Thyroid gland (tissue), 4 donors: ENCODE results near the gene MPDU1. TPM values are rescaled to one million over a fixed set of nuclear protein-coding genes. Genes with fewer than 3 reads are reported as not detected.

Source experiments
- DNase-seq, 2 donors: peaks; one replicate each; pipeline ENCODE4 v3.0.0-alpha.2; 2019
- H3K27ac ChIP-seq, 3 donors: fragments of 200-600 bp; sonication (generic); 1 replicate in 2 of 3; 2 replicates in 1 of 3; pipeline ENCODE4 v1.5.1; 2016 to 2019; ENCODE audit warnings: mild to moderate bottlenecking in 1 of 3, moderate library complexity in 1 of 3
- H3K27me3 ChIP-seq: fragments of 200-600 bp; sonication (generic); one replicate; pipeline ENCODE4 v1.5.1; 2019
- H3K36me3 ChIP-seq, 2 donors: fragments of 200-600 bp; sonication (generic); one replicate each; pipeline ENCODE4 v1.5.1; 2016 to 2019
- H3K4me1 ChIP-seq, 2 donors: fragments of 200-600 bp; sonication (generic); one replicate each; pipeline ENCODE4 v1.5.1; 2017 to 2019
- H3K4me3 ChIP-seq, 3 donors: fragments of 200-600 bp; sonication (generic); replicated peaks in 1 of 3; 1 replicate in 2 of 3; 2 replicates in 1 of 3; pipeline ENCODE4 v1.5.1; 2016; ENCODE audit warnings: mild to moderate bottlenecking in 1 of 3
- H3K9me3 ChIP-seq: fragments of 200-600 bp; sonication (generic); one replicate; pipeline ENCODE4 v1.5.1; 2017
- POLR2A ChIP-seq, 2 donors: fragments of 450-650 bp; IDR thresholded peaks; one replicate each; pipeline ENCODE4 v1.6.1; 2017; ENCODE audit warnings: antibody characterized with exemption in 2 of 2, mild to moderate bottlenecking in 2 of 2, moderate library complexity in 1 of 2
- WGBS, 2 donors: methylation state at CpG; one replicate each; pipeline ENCODE4 v1.1.5; 2017; 5-methylcytosine and 5-hydroxymethylcytosine counted together
- intact Hi-C: fragments of 100-400 bp; cut with DNase I; formaldehyde crosslinking; loops from one replicate; pipeline ENCODE4 v1.15.1; 2023
- total RNA-seq, 4 donors: library from RNA; depleted of rRNA; stranded (reverse); fragments of >200 nt; gene quantifications; one replicate each; pipeline ENCODE4 v1.2.3, GENCODE V29; 2016
- TF ChIP-seq, protein P1 (sequence below), 6 experiments: fragments of 200-600 bp in 3 of 6; fragments of 450-650 bp in 3 of 6; sonication (generic) in 3 of 6; IDR thresholded peaks; one replicate each; pipeline ENCODE4 v1.5.1; 2016 to 2019; ENCODE audit warnings: antibody characterized with exemption in 6 of 6, mild to moderate bottlenecking in 2 of 6, inconsistent platforms in 1 of 6, moderate library complexity in 1 of 6

MPDU1 gene
- total RNA-seq, 4 donors from 2014 or later = 88.8 to 250 (median 164) TPM

DNA sequence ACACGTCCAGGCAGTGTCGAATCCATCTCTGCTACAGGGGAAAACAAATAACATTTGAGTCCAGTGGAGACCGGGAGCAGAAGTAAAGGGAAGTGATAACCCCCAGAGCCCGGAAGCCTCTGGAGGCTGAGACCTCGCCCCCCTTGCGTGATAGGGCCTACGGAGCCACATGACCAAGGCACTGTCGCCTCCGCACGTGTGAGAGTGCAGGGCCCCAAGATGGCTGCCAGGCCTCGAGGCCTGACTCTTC is 11.4 kb upstream of the MPDU1 start:
- no peaks in the 10 kb centered on the region for H3K9me3 ChIP-seq
- H3K27me3 ChIP-seq = no peaks in the 10 kb centered on the region
- TF ChIP-seq, protein P1, sequence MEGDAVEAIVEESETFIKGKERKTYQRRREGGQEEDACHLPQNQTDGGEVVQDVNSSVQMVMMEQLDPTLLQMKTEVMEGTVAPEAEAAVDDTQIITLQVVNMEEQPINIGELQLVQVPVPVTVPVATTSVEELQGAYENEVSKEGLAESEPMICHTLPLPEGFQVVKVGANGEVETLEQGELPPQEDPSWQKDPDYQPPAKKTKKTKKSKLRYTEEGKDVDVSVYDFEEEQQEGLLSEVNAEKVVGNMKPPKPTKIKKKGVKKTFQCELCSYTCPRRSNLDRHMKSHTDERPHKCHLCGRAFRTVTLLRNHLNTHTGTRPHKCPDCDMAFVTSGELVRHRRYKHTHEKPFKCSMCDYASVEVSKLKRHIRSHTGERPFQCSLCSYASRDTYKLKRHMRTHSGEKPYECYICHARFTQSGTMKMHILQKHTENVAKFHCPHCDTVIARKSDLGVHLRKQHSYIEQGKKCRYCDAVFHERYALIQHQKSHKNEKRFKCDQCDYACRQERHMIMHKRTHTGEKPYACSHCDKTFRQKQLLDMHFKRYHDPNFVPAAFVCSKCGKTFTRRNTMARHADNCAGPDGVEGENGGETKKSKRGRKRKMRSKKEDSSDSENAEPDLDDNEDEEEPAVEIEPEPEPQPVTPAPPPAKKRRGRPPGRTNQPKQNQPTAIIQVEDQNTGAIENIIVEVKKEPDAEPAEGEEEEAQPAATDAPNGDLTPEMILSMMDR (IDR thresholded peaks at IDR 0.05) = no peak
- TF ChIP-seq POLR2A (IDR thresholded peaks at IDR 0.05) = no peak
- 0 to 1% methylated on average over 10 to 11 of the region's 11 CpGs for WGBS, 2 donors
- intact Hi-C loops = loop anchor here (5.0 kb wide), 1 partner anchor 115 kb away; the partner anchor contains the start of genes TP53 and WRAP53
- DNase-seq = peak in 1 of 2 donors; percentile 99
- H3K36me3 ChIP-seq = peaks cover 44 to 50% of the 10 kb centered on the region in 2 donors
- H3K27ac ChIP-seq = peak overlapping the region; percentile 69 to 85 (median 78)
- peaks cover 16 to 26% of the 10 kb centered on the region in 2 donors for H3K4me1 ChIP-seq
- peak overlapping the region in 2 of 3 donors; percentile 9 to 18 for H3K4me3 ChIP-seq

DNA sequence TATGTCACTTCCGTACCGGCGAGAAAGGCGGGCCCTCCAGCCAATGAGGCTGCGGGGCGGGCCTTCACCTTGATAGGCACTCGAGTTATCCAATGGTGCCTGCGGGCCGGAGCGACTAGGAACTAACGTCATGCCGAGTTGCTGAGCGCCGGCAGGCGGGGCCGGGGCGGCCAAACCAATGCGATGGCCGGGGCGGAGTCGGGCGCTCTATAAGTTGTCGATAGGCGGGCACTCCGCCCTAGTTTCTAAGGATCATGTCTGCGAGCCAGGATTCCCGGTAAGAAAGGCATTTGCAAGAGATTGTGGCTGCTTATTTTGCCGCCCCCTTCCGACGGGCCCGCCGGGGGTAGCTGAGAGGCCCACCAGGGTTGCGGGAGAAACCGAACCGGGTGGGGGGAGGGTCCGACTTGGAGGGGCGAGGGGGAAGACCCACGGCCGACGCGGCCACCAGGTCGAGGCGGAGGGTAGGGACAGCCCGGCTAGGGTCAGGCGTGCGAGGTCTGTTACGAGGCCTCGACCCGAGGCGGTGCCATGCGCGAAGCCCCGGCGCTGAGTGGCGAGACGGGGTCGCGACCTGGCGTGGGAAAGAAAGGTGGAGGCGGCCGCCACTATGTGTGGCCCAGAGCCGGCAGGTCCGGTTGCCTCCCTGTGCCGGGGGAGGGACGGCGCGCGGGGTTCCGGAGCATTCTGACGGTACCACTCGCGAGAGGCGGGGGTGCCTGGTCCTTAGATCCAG is 10.9 kb upstream of the MPDU1 start:
- H3K4me1 ChIP-seq = peaks cover 16 to 26% of the 10 kb centered on the region in 2 donors
- H3K9me3 ChIP-seq = no peaks in the 10 kb centered on the region
- peak; percentile 87 to 98 for TF ChIP-seq POLR2A (IDR thresholded peaks at IDR 0.05)
- TF ChIP-seq, protein P1 (IDR thresholded peaks at IDR 0.05) = peak in 1 of 6 experiments; percentile 6
- peak overlapping the region; percentile 75 to 99 (median 99) for H3K4me3 ChIP-seq
- WGBS, 2 donors = 0 to 1% methylated on average over 13 to 42 of the region's 73 CpGs
- H3K27me3 ChIP-seq = no peaks in the 10 kb centered on the region
- intact Hi-C loops = loop anchor here (5.0 kb wide), 1 partner anchor 115 kb away; the partner anchor contains the start of genes TP53 and WRAP53
- peak; percentile 53 to 99 for DNase-seq
- peaks cover 49 to 52% of the 10 kb centered on the region in 2 donors for H3K36me3 ChIP-seq
- H3K27ac ChIP-seq = peak overlapping the region; percentile 94 to 96 (median 95)

DNA sequence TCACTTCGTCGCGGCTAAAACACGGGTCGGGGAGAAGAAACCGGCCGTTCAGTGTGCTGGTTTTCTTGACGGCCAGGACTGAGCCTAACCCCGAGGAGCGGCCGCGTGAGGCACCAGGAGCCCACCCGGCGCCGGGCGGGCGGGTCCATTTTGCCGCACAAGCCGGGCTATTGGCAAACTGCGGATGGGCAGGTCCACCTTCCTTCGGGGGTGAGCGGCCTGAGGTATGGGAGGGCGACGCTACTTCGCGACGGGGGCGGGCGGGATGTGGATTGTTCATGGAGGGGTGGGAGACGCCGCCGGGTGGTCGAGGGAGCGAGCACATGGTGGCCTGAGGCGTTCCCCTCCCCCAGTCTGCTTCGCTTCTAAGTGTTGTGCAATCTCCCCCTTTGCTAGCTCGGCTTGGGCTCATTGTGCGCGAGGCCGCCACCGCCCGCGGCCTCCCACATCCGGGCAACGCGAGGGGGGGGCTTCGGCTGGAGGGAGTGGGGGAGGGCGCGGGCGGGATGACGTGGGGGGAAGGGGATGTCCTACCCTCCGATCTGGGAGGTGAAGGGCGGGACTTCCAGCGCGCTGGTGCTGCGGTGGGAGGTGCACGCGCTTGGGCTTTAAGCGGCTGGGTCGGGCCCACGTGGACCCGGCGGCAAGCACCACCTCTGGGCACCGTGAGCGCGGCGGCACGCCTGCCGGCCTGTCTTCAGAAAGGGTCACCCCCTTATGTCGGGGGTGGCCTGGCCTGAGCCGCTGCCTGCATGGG is 10.2 kb upstream of the MPDU1 start:
- peak overlapping the region; percentile 94 to 96 (median 95) for H3K27ac ChIP-seq
- H3K4me3 ChIP-seq = peak overlapping the region; percentile 75 to 99 (median 99)
- peaks cover 56 to 59% of the 10 kb centered on the region in 2 donors for H3K36me3 ChIP-seq
- H3K4me1 ChIP-seq = peaks cover 16 to 26% of the 10 kb centered on the region in 2 donors
- TF ChIP-seq, protein P1 (IDR thresholded peaks at IDR 0.05) = no peak
- peak in 1 of 2 donors; percentile 72 for TF ChIP-seq POLR2A (IDR thresholded peaks at IDR 0.05)
- DNase-seq = peak; percentile 92
- no peaks in the 10 kb centered on the region for H3K27me3 ChIP-seq
- H3K9me3 ChIP-seq = no peaks in the 10 kb centered on the region
- WGBS, 2 donors = 0 to 1% methylated on average over 3 to 49 of the region's 71 CpGs
- intact Hi-C loops = loop anchor here (5.0 kb wide), 1 partner anchor 114 kb away; the partner anchor contains the start of genes TP53 and WRAP53

DNA sequence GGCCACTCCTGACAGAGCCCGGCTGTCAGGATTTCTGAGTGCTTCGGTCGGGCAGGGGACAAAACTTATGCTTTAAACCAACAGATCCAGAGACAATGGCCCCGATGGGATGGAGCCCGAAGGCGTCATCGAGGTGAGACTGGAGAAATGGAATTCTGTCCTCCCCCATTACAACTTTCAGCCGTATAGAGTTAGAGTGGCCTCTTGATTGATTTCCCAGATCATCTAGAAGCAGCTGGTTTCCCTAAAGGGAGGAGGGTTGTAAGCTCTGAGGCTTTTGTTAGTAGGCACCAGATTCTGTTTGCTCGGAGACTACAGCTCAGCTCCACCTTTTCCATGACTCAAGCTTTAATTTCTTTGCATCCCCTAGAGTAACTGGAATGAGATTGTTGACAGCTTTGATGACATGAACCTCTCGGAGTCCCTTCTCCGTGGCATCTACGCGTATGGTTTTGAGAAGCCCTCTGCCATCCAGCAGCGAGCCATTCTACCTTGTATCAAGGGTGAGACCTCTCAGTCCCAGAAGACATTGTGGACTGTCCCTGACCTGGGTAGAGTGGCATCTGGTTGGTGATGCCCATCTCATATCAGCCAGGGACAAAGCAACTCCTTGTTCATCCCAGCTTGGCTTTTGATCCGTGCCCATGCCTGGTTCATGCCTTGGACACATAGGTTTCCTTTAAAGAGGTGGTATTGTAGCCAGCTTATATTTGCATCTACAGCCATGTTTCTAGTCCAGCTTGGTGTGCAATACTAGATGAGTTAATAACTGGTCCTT is 9.3 kb upstream of the MPDU1 start:
- Histone ChIP-seq H3K27me3 (no peaks in the 10 kb centered on the region), H3K4me3 (peak overlapping the region in 2 of 3 donors; percentile 27 to 99), H3K9me3 (no peaks in the 10 kb centered on the region), H3K4me1 (peaks cover 16 to 33% of the 10 kb centered on the region in 2 donors), H3K36me3 (peaks cover 60 to 64% of the 10 kb centered on the region in 2 donors), H3K27ac (peak overlapping the region in 2 of 3 donors; percentile 94 to 96)
- TF ChIP-seq POLR2A (IDR thresholded peaks at IDR 0.05) = no peak
- TF ChIP-seq, protein P1 (IDR thresholded peaks at IDR 0.05) = no peak
- no peak for DNase-seq
- WGBS, 2 donors = 34 to 42% methylated on average over 14 of the region's 15 CpGs
- intact Hi-C loops = loop anchor here (5.0 kb wide), 1 partner anchor 113 kb away; the partner anchor contains the start of genes TP53 and WRAP53
